Measurements from ENCODE around the gene SIN3A.

Gene SIN3A

GRCh38 chr15:75380773-75381172, 70.7 kb downstream of the SIN3A start:
- H3K4me1 ChIP-seq (ENCODE audit: control insufficient read depth, low read length), result peaks cover 12% of the 10 kb centered on the region
- peaks cover 93% of the 10 kb centered on the region for H3K36me3 ChIP-seq (ENCODE audit: control insufficient read depth, low read length)

GRCh38 chr15:75371901-75372688, 79.4 kb downstream of the SIN3A start:
- Histone ChIP-seq H3F3A (ENCODE audit: control insufficient read depth, insufficient read depth) (peaks cover 26% of the 10 kb centered on the region), H3K36me3 (ENCODE audit: control insufficient read depth, low read length) (peaks cover 84% of the 10 kb centered on the region), H3K4me2 (ENCODE audit: low read length) (no peak overlapping the region), H3K9me3 (ENCODE audit: control insufficient read depth, insufficient read depth, low read length) (no peaks in the 10 kb centered on the region), H3K4me3 (ENCODE audit: low read length) (no peak overlapping the region), H3K27me3 (ENCODE audit: control insufficient read depth, low read length) (no peaks in the 10 kb centered on the region), H4K20me1 (ENCODE audit: control insufficient read depth, insufficient read depth, low read depth, low read length) (no peaks in the 10 kb centered on the region), H3K4me1 (ENCODE audit: control insufficient read depth, low read length) (peaks cover 20% of the 10 kb centered on the region), H3K79me2 (ENCODE audit: control insufficient read depth, low read length) (peaks cover 26% of the 10 kb centered on the region), H3K9me2 (replicated peaks; ENCODE audit: control insufficient read depth, low read length) (no peaks in the 10 kb centered on the region), H3K27ac (ENCODE audit: low read depth, low read length) (no peak overlapping the region)
- TF ChIP-seq EZH2phosphoT487 (IDR thresholded peaks at IDR 0.05; ENCODE audit: borderline replicate concordance, low read length) (no peak), CTCF (IDR thresholded peaks at IDR 0.05; ENCODE audit: low read depth, low read length, poor library complexity, severe bottlenecking) (no peak)

More at GRCh38 chr15:75380773-75381172, 70.7 kb downstream of the SIN3A start:
- H3K9me3 ChIP-seq (ENCODE audit: control insufficient read depth, insufficient read depth, low read length), result no peaks in the 10 kb centered on the region
- no peak for TF ChIP-seq CTCF (IDR thresholded peaks at IDR 0.05; ENCODE audit: low read depth, low read length, poor library complexity, severe bottlenecking)
- TF ChIP-seq EZH2phosphoT487 (IDR thresholded peaks at IDR 0.05; ENCODE audit: borderline replicate concordance, low read length), result no peak
- no peaks in the 10 kb centered on the region; the same call in 1 of the 2 replicates for H3F3A ChIP-seq (ENCODE audit: control insufficient read depth, insufficient read depth)
- no peaks in the 10 kb centered on the region for H4K20me1 ChIP-seq (ENCODE audit: control insufficient read depth, insufficient read depth, low read depth, low read length)
- H3K79me2 ChIP-seq (ENCODE audit: control insufficient read depth, low read length), result no peaks in the 10 kb centered on the region
- H3K4me3 ChIP-seq (ENCODE audit: low read length), result no peak overlapping the region
- H3K27me3 ChIP-seq (ENCODE audit: control insufficient read depth, low read length), result no peaks in the 10 kb centered on the region
- H3K9me2 ChIP-seq (replicated peaks; ENCODE audit: control insufficient read depth, low read length), result no peaks in the 10 kb centered on the region
- H3K27ac ChIP-seq (ENCODE audit: low read depth, low read length), result no peak overlapping the region
- no peak overlapping the region for H3K4me2 ChIP-seq (ENCODE audit: low read length)

- no peak overlapping the region for H3K4me3 ChIP-seq (ENCODE audit: low read length)
- no peaks in the 10 kb centered on the region for H3K9me2 ChIP-seq (replicated peaks; ENCODE audit: control insufficient read depth, low read length)
- H4K20me1 ChIP-seq (ENCODE audit: control insufficient read depth, insufficient read depth, low read depth, low read length), result no peaks in the 10 kb centered on the region
- no peaks in the 10 kb centered on the region for H3K9me3 ChIP-seq (ENCODE audit: control insufficient read depth, insufficient read depth, low read length)
- peaks cover 25% of the 10 kb centered on the region for H3K4me1 ChIP-seq (ENCODE audit: control insufficient read depth, low read length)
- TF ChIP-seq CTCF (IDR thresholded peaks at IDR 0.05; ENCODE audit: low read depth, low read length, poor library complexity, severe bottlenecking) (no peak), EZH2phosphoT487 (IDR thresholded peaks at IDR 0.05; ENCODE audit: borderline replicate concordance, low read length) (no peak)
- H3K27ac ChIP-seq (ENCODE audit: low read depth, low read length), result no peak overlapping the region
- H3F3A ChIP-seq (ENCODE audit: control insufficient read depth, insufficient read depth), result peaks cover 26% of the 10 kb centered on the region
- no peak overlapping the region for H3K4me2 ChIP-seq (ENCODE audit: low read length)
- H3K36me3 ChIP-seq (ENCODE audit: control insufficient read depth, low read length), result peaks cover 84% of the 10 kb centered on the region
- H3K27me3 ChIP-seq (ENCODE audit: control insufficient read depth, low read length), result no peaks in the 10 kb centered on the region
- H3K79me2 ChIP-seq (ENCODE audit: control insufficient read depth, low read length), result peaks cover 26% of the 10 kb centered on the region
These were observed 80.0 kb downstream of the SIN3A start for GRCh38 chr15:75371486-75371885.
